GM12878 (cell line): ENCODE data around the gene BIVM. TPM values are rescaled to one million over a fixed set of nuclear protein-coding genes. Genes with fewer than 3 reads are reported as not detected.

Experiments used
- BACH1 ChIP-seq: fragments of 450-650 bp; IDR thresholded peaks from 2 replicates; pipeline ENCODE4 v1.6.1; 2017; ENCODE audit warnings: mild to moderate bottlenecking, borderline replicate concordance
- CEBPB ChIP-seq, 2 experiments: fragments of 150-350 bp in 1 of 2; IDR thresholded peaks; 2 replicates each; pipeline ENCODE4 v1.6.1; 2012 to 2014; ENCODE audit warnings: low read depth in 2 of 2, low read length in 2 of 2, borderline replicate concordance in 1 of 2, inconsistent platforms in 1 of 2
- CHD4 ChIP-seq: fragments of 200-600 bp; sonication (generic); IDR thresholded peaks from 2 replicates; pipeline ENCODE4 v1.6.1; 2016; ENCODE audit warnings: mild to moderate bottlenecking
- CREB1 ChIP-seq: IDR thresholded peaks from 2 replicates; pipeline ENCODE4 v1.6.1; 2012; ENCODE audit warnings: low read depth, mild to moderate bottlenecking, inconsistent platforms
- CTCF ChIP-seq, 3 experiments: IDR thresholded peaks in 2 of 3; conservative IDR thresholded peaks in 1 of 3; 2 replicates each; pipeline ENCODE4 v1.5.1; 2011; ENCODE audit warnings: low read depth in 3 of 3, low read length in 3 of 3, mild to moderate bottlenecking in 3 of 3, control low read depth in 2 of 3, moderate library complexity in 2 of 3, inconsistent platforms in 1 of 3, mixed read lengths in 1 of 3; ENCODE audit not compliant: control insufficient read depth in 2 of 3, insufficient read depth in 1 of 3; ENCODE audit errors: extremely low read depth in 1 of 3
- FOS ChIP-seq: IDR thresholded peaks from 3 replicates; pipeline ENCODE4 v1.6.1; 2011; ENCODE audit warnings: borderline replicate concordance; ENCODE audit not compliant: insufficient read length; ENCODE audit errors: extremely low read depth
- FOXK2 ChIP-seq: fragments of 450-650 bp; IDR thresholded peaks from 2 replicates; pipeline ENCODE4 v1.6.1; 2017; ENCODE audit warnings: mild to moderate bottlenecking, moderate library complexity
- GABPA ChIP-seq: IDR thresholded peaks from 2 replicates; pipeline ENCODE4 v1.6.1; 2014; ENCODE audit warnings: antibody characterized with exemption, low read depth, mild to moderate bottlenecking, inconsistent platforms
- HCFC1 ChIP-seq: fragments of 150-350 bp; IDR thresholded peaks from 2 replicates; pipeline ENCODE4 v1.6.1; 2014; ENCODE audit warnings: low read length
- IKZF1 ChIP-seq: fragments of 450-650 bp; conservative IDR thresholded peaks from 2 replicates; pipeline ENCODE4 v1.6.1; 2017; ENCODE audit warnings: antibody characterized with exemption, mild to moderate bottlenecking
- KLF5 ChIP-seq: fragments of 450-650 bp; IDR thresholded peaks from 2 replicates; pipeline ENCODE4 v1.6.1; 2014; ENCODE audit warnings: mild to moderate bottlenecking; ENCODE audit not compliant: partially characterized antibody
- LARP7 ChIP-seq: fragments of 450-650 bp; IDR thresholded peaks from 2 replicates; pipeline ENCODE4 v1.6.1; 2017; ENCODE audit warnings: mild to moderate bottlenecking
- NR2F1 ChIP-seq: fragments of 450-650 bp; conservative IDR thresholded peaks from 2 replicates; pipeline ENCODE4 v1.6.1; 2017; ENCODE audit warnings: mild to moderate bottlenecking
- NRF1 ChIP-seq: conservative IDR thresholded peaks from 2 replicates; pipeline ENCODE4 v1.6.1; 2011; ENCODE audit warnings: mild to moderate bottlenecking, low read depth, low read length, improper control_type of control experiment
- PAX8 ChIP-seq: fragments of 450-650 bp; IDR thresholded peaks from 2 replicates; pipeline ENCODE4 v1.6.1; 2017; ENCODE audit warnings: mild to moderate bottlenecking, moderate library complexity
- PML ChIP-seq: IDR thresholded peaks from 2 replicates; pipeline ENCODE4 v1.6.1; 2012; ENCODE audit warnings: low read length, inconsistent platforms
- POLR2A ChIP-seq: IDR thresholded peaks from 2 replicates; pipeline ENCODE4 v1.6.1; 2011; ENCODE audit warnings: low read depth, mild to moderate bottlenecking, low read length
- POLR2AphosphoS5 ChIP-seq: IDR thresholded peaks from 2 replicates; pipeline ENCODE4 v1.6.1; 2011; ENCODE audit warnings: mild to moderate bottlenecking, low read length, inconsistent platforms
- RB1 ChIP-seq: fragments of 450-650 bp; formaldehyde crosslinking; IDR thresholded peaks from 2 replicates; pipeline ENCODE4 v1.6.1; 2017; ENCODE audit warnings: mild to moderate bottlenecking, borderline replicate concordance
- SMC3 ChIP-seq: IDR thresholded peaks from 2 replicates; pipeline ENCODE4 v1.6.1; 2011; ENCODE audit warnings: low read length, improper control_type of control experiment, borderline replicate concordance
- SPI1 ChIP-seq: IDR thresholded peaks from 2 replicates; pipeline ENCODE4 v1.6.1; 2011; ENCODE audit warnings: low read depth, mild to moderate bottlenecking, low read length, moderate library complexity, borderline replicate concordance; ENCODE audit not compliant: insufficient read depth
- SRF ChIP-seq, 2 experiments: IDR thresholded peaks; 2 replicates each; pipeline ENCODE4 v1.6.1; 2011; ENCODE audit warnings: low read depth in 2 of 2, low read length in 2 of 2, mild to moderate bottlenecking in 1 of 2, moderate library complexity in 1 of 2
- TBL1XR1 ChIP-seq: IDR thresholded peaks from 2 replicates; pipeline ENCODE4 v1.6.1; 2012; ENCODE audit warnings: low read depth, low read length, improper control_type of control experiment
- YY1 ChIP-seq: IDR thresholded peaks from 2 replicates; pipeline ENCODE4 v1.6.1; 2011; ENCODE audit warnings: low read depth, mild to moderate bottlenecking, low read length
- ZBED1 ChIP-seq: IDR thresholded peaks from 2 replicates; pipeline ENCODE4 v1.6.1; 2016; ENCODE audit warnings: borderline replicate concordance
- polyA plus RNA-seq, 11 experiments: library from polyadenylated mRNA; depleted of rRNA in 4 of 11; unstranded in 6 of 11; stranded (reverse) in 5 of 11; fragments of >200 nt; fragmentation: Nextera tagmentation in 4 of 11; fragmentation: Illumina TruSeq in 1 of 11; extraction: Ambion mirVana in 4 of 11; extraction: Trizol in 1 of 11; gene quantifications; 1 replicate in 1 of 11; 2 replicates in 10 of 11; pipeline versions ENCODE4 v1.2.1 to v1.2.3, GENCODE V29; 2011 to 2016; ENCODE audit warnings: inconsistent platforms in 2 of 11, missing spikeins in 2 of 11, low read depth in 1 of 11
- total RNA-seq, 4 experiments: library from RNA; depleted of rRNA in 3 of 4; stranded (reverse); fragments of >200 nt in 3 of 4; fragmentation: Illumina TruSeq in 1 of 4; extraction: Trizol in 1 of 4; gene quantifications; 2 replicates each; pipeline versions ENCODE4 v1.2.1 to v1.2.3, GENCODE V29; 2013 to 2021
- TF ChIP-seq, protein P1 (sequence below): fragments of 450-650 bp; IDR thresholded peaks from 2 replicates; pipeline ENCODE4 v1.6.1; 2017; ENCODE audit warnings: borderline replicate concordance
- TF ChIP-seq, protein P2 (sequence below): IDR thresholded peaks from 2 replicates; pipeline ENCODE4 v1.6.1; 2012; ENCODE audit warnings: mild to moderate bottlenecking, low read depth, low read length

The BIVM gene
- total and polyA plus RNA-seq, 10 of the 15 experiments (the other 5 are each of a cell fraction or from before 2014, with no cell fraction given): 3.4 to 20.1 (median 14.1) TPM

GRCh38 chr13:102773441-102774213 is 25.3 kb upstream of the BIVM start, which contains the start of gene TEX30 (continued):
- TF ChIP-seq HCFC1 (peak; percentile 45; the same call in 1 of the 2 replicates), CHD4 (no peak), POLR2A (peak; percentile 99), PAX8 (no peak), ZBED1 (no peak), CREB1 (peak; percentile 34), KLF5 (peak; percentile 60), SPI1 (no peak), RB1 (peak; percentile 70; the same call in 1 of the 2 replicates), CTCF (IDR thresholded peaks at IDR 0.05 in 2 of 3, conservative IDR thresholded peaks at IDR 0.05 in 1 of 3; ENCODE audit: control insufficient read depth in 2 of 3, extremely low read depth in 1 of 3, insufficient read depth in 1 of 3, low read depth in 3 of 3, low read length in 3 of 3) (no peak), POLR2AphosphoS5 (peak; percentile 95), YY1 (peak; percentile 57; the same call in 1 of the 2 replicates), GABPA (no peak), LARP7 (peak; percentile 73), IKZF1 (peak; percentile 88), FOXK2 (no peak), BACH1 (peak; percentile 83), FOS (no peak), CEBPB (IDR thresholded peaks at IDR 0.05; ENCODE audit: borderline replicate concordance in 1 of 2, low read depth in 2 of 2, low read length in 2 of 2) (no peak), PML (peak; percentile 93), SRF (IDR thresholded peaks at IDR 0.05; ENCODE audit: low read depth in 2 of 2, low read length in 2 of 2) (0 out of 4 replicates have a peak, but pooled peaks of 1 of the 2 experiments have one; percentile 32), TBL1XR1 (0 out of 2 replicates have a peak, but pooled peaks have one; percentile 34), NRF1 (peak; percentile 74), NR2F1 (no peak), SMC3 (no peak)
- TF ChIP-seq, protein P1, sequence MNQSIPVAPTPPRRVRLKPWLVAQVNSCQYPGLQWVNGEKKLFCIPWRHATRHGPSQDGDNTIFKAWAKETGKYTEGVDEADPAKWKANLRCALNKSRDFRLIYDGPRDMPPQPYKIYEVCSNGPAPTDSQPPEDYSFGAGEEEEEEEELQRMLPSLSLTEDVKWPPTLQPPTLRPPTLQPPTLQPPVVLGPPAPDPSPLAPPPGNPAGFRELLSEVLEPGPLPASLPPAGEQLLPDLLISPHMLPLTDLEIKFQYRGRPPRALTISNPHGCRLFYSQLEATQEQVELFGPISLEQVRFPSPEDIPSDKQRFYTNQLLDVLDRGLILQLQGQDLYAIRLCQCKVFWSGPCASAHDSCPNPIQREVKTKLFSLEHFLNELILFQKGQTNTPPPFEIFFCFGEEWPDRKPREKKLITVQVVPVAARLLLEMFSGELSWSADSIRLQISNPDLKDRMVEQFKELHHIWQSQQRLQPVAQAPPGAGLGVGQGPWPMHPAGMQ: no peak
- TF ChIP-seq, protein P2, sequence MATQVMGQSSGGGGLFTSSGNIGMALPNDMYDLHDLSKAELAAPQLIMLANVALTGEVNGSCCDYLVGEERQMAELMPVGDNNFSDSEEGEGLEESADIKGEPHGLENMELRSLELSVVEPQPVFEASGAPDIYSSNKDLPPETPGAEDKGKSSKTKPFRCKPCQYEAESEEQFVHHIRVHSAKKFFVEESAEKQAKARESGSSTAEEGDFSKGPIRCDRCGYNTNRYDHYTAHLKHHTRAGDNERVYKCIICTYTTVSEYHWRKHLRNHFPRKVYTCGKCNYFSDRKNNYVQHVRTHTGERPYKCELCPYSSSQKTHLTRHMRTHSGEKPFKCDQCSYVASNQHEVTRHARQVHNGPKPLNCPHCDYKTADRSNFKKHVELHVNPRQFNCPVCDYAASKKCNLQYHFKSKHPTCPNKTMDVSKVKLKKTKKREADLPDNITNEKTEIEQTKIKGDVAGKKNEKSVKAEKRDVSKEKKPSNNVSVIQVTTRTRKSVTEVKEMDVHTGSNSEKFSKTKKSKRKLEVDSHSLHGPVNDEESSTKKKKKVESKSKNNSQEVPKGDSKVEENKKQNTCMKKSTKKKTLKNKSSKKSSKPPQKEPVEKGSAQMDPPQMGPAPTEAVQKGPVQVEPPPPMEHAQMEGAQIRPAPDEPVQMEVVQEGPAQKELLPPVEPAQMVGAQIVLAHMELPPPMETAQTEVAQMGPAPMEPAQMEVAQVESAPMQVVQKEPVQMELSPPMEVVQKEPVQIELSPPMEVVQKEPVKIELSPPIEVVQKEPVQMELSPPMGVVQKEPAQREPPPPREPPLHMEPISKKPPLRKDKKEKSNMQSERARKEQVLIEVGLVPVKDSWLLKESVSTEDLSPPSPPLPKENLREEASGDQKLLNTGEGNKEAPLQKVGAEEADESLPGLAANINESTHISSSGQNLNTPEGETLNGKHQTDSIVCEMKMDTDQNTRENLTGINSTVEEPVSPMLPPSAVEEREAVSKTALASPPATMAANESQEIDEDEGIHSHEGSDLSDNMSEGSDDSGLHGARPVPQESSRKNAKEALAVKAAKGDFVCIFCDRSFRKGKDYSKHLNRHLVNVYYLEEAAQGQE: no peak
